Fibroblast of the aortic adventitia (primary cell): Measurements from ENCODE around the gene TRAK1. TPM values are rescaled to one million over a fixed set of nuclear protein-coding genes. Genes with fewer than 3 reads are reported as not detected.

Experiments
- DNase-seq: peaks from one replicate; pipeline ENCODE4 v3.0.0-alpha.2; 2010; ENCODE audit warnings: low read depth
- H3K4me3 ChIP-seq: 2 replicates; pipeline ENCODE4 v1.5.1; 2011; ENCODE audit warnings: low read depth, mild to moderate bottlenecking, control low read depth, low read length, moderate library complexity
- total RNA-seq: library from RNA; depleted of rRNA; stranded (reverse); fragments of >200 nt; gene quantifications from 2 replicates; pipeline ENCODE4 v1.2.3, GENCODE V29; 2012; ENCODE audit warnings: low replicate concordance
- TF ChIP-seq, protein P1 (sequence below): IDR thresholded peaks from 2 replicates; pipeline ENCODE4 v1.5.1; 2011; ENCODE audit warnings: mild to moderate bottlenecking, low read length, control low read depth, inconsistent platforms; ENCODE audit not compliant: insufficient read depth

The TRAK1 gene
- total RNA-seq, 1 donor = 51.6 TPM

DNA sequence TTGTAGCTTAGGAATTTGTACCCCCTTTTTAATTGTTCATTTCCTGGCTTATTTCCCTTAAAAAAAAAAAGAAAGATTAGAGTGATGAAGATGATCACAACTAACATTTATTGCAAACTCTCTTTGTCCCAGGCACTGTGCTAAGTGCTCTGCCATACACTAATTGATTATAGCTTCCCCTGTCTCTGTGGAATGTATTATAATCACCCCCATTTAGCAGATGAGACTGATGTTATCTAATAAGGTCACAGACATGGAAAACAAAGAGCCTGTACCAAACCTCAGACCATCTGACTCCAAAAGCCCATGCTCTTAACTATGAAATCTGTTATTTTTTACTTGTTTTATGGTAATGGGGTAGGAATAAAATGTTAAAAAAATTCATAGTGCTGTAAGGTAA lies 53.1 kb downstream of the TRAK1 start:
- no peak for DNase-seq
- no peak overlapping the region for H3K4me3 ChIP-seq
- TF ChIP-seq, protein P1, sequence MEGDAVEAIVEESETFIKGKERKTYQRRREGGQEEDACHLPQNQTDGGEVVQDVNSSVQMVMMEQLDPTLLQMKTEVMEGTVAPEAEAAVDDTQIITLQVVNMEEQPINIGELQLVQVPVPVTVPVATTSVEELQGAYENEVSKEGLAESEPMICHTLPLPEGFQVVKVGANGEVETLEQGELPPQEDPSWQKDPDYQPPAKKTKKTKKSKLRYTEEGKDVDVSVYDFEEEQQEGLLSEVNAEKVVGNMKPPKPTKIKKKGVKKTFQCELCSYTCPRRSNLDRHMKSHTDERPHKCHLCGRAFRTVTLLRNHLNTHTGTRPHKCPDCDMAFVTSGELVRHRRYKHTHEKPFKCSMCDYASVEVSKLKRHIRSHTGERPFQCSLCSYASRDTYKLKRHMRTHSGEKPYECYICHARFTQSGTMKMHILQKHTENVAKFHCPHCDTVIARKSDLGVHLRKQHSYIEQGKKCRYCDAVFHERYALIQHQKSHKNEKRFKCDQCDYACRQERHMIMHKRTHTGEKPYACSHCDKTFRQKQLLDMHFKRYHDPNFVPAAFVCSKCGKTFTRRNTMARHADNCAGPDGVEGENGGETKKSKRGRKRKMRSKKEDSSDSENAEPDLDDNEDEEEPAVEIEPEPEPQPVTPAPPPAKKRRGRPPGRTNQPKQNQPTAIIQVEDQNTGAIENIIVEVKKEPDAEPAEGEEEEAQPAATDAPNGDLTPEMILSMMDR = no peak

DNA sequence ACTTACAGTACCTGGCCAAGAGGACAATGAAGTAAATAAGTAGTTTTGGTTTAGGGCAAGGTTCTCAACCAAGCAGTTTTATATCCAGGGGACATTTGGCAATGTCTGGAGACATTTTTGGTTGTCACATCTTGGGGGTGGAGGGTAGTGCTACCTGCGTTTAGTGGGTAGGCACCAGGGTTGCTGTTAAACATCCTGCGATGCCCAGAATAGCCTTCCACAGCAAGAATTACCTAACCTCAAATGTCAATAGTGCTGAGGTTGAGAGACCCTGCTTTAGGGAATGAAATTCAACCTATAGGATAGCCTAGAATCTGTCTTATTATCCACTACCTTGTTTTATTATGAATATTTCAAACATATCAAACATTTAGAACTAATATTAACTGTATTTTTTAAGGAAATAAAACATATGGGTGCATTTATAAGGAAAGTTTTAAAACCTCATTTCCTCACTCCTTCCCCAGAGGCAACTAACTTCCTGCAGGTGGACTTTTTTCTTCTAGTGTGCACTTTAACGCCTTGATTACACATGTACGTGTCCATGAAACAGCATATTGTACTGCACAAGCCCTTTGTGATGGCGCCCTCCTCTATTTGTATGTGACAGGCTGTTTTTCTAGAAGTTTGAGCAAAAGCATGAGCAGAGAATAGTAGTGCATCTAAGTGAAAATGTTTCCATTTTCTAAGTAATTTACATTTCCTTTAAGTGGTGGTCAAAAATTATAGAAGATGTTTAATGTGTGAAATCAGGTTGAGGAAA lies 57.1 kb downstream of the TRAK1 start:
- DNase-seq = no peak
- no peak overlapping the region for H3K4me3 ChIP-seq
- TF ChIP-seq, protein P1 = no peak

DNA sequence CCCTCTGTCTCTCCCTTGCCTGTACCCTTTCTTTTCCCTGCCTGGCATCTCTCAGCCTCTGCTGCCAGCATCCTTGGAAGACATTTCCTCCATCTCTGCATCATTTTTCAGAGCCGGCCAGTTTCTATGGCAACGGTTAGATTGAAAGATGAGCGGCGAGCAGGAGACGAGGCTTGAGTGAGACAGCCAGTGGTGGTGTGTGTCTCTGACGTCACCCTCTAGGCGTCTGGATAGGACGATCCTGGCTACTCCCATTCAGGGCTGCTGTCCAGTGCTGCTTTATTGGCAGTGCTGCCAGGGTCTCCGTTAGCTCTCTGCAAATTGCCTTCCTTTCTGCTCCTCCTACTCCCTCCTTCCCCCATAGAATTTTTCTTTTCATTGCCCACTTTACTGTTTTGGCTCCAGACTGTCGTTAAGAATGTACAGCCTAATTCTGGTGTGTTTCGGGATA lies 57.9 kb downstream of the TRAK1 start:
- peak; percentile 86 for DNase-seq
- peak overlapping the region; percentile 15 for H3K4me3 ChIP-seq
- TF ChIP-seq, protein P1 = no peak

DNA sequence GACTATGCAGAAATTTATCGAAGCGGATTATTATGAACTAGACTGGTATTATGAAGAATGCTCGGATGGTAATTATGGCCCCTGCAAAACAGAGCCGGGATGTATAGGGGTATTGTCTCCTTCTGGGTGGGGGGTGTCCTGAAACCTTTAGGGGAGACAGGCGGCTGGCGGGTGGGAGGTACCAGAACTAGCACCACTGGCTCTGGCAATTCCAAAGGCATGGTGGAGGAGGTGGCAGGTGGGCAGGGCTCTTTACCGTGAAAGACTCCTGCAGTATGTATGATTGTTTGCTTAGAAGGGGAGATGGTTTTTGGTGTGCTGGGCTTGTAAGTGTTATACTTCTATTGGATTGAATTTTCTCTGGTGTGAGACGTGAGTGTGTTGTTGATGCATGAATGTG lies 58.4 kb downstream of the TRAK1 start:
- TF ChIP-seq, protein P1 = no peak
- H3K4me3 ChIP-seq = no peak overlapping the region
- DNase-seq = no peak

DNA sequence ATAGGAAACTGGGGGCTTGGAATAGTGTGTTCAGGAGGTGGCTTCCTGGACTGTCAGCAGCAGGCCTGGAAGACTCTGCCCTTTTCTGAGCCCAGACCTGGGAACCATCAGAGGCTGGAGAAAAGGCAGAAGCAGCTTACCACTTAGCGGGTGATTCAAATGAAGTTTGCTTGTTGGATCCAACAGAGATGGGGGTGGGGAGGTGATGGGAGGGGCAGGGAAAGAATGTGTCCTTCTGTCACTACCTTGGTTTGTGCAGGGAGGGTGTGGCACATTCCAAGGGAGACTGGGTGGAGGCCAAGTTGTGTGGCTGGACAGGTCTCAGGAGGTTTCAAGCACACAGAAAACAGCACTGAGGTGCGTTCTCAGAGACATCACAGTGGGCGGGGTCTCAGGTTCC lies 58.8 kb downstream of the TRAK1 start:
- DNase-seq = no peak
- TF ChIP-seq, protein P1 = no peak
- no peak overlapping the region for H3K4me3 ChIP-seq

DNA sequence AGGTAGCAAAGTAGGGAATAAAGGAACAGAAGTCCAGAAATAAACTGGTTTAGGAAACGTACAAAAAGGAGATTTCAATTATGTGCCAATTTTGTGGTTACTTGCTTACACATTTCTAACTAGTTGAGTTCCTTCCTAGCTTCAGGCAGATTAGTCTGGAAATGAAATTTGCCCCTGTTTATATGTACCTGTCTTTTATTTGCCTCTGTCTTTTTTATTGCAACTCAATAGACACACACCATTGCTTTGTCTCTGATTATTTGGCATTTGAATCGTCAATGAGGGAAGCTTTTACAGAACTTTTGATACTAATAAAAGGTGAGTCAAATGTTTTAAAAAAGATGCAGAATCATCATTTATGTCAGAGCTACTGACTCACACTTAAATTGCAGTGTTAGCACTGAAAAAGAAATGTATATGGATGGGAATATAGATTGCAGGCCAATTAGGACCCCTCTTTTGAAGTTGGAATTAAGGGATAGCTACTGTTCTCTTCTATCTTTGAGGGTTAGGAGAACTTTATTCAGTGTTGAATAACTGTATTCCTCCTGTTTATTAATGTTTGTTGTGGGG lies 60.5 kb downstream of the TRAK1 start:
- DNase-seq = no peak
- TF ChIP-seq, protein P1 = no peak
- H3K4me3 ChIP-seq = no peak overlapping the region
